Esophagus muscularis mucosa (tissue), 4 donors: Measurements from ENCODE around the gene ZNF536.

Source experiments
- EP300 ChIP-seq: sonication (generic); formaldehyde crosslinking; IDR thresholded peaks from one replicate; pipeline ENCODE4 v1.6.1; 2017; ENCODE audit warnings: antibody characterized with exemption
- POLR2A ChIP-seq: fragments of 450-650 bp; IDR thresholded peaks from one replicate; pipeline ENCODE4 v1.6.1; 2017; ENCODE audit warnings: antibody characterized with exemption, moderate library complexity, mild to moderate bottlenecking, low read depth
- POLR2AphosphoS5 ChIP-seq, 2 donors: sonication (generic); formaldehyde crosslinking; IDR thresholded peaks; one replicate each; pipeline ENCODE4 v1.6.1; 2017; ENCODE audit warnings: antibody characterized with exemption in 2 of 2
- TF ChIP-seq, protein P1 (sequence below), 3 experiments: fragments of 200-600 bp in 2 of 3; fragments of 450-650 bp in 1 of 3; sonication (generic) in 2 of 3; IDR thresholded peaks; one replicate each; pipeline ENCODE4 v1.5.1; 2017 to 2019; ENCODE audit warnings: antibody characterized with exemption in 3 of 3, mild to moderate bottlenecking in 2 of 3, moderate library complexity in 1 of 3

DNA sequence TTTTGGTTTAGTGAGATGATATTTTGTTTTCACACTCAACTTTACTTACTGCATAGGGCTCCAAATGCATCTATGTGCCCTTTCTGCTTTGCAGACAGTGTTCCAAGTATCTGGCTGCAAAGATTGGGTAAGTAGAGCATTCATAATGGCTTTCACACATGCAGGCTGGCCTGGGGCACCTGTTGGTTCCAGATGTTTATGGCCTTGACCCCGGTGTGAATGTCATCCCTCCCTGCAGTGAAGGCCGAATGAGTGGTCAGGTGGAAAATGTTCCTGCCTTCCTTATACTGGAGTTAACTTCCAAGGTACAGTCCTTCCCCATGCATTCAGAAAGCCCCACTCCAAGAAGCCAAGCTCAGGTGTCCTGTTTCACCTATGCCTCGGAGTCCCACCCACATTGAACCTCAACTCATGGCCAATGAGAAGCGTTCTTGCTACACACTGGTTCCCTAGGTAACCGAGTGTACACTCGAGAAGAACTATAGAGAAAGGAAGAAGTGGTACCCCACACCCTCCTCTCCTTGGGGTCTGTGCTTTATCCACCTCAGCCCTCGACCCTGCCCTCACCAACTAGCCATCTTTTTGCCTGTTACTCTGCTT lies 23.0 kb upstream of the ZNF536 start:
- TF ChIP-seq POLR2A, result no peak
- TF ChIP-seq, protein P1, sequence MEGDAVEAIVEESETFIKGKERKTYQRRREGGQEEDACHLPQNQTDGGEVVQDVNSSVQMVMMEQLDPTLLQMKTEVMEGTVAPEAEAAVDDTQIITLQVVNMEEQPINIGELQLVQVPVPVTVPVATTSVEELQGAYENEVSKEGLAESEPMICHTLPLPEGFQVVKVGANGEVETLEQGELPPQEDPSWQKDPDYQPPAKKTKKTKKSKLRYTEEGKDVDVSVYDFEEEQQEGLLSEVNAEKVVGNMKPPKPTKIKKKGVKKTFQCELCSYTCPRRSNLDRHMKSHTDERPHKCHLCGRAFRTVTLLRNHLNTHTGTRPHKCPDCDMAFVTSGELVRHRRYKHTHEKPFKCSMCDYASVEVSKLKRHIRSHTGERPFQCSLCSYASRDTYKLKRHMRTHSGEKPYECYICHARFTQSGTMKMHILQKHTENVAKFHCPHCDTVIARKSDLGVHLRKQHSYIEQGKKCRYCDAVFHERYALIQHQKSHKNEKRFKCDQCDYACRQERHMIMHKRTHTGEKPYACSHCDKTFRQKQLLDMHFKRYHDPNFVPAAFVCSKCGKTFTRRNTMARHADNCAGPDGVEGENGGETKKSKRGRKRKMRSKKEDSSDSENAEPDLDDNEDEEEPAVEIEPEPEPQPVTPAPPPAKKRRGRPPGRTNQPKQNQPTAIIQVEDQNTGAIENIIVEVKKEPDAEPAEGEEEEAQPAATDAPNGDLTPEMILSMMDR (IDR thresholded peaks at IDR 0.05), result no peak
- no peak for TF ChIP-seq POLR2AphosphoS5 (IDR thresholded peaks at IDR 0.05)
- no peak for TF ChIP-seq EP300
